GM10266 (cell line): ENCODE measurements around the gene CACNB4.

Experiments
- DNase-seq: peaks from one replicate; pipeline ENCODE4 v3.0.0; 2012; ENCODE audit errors: extremely low spot score
- TF ChIP-seq, protein P1 (sequence below): IDR thresholded peaks from 2 replicates; pipeline ENCODE4 v1.5.1; 2012; ENCODE audit warnings: mild to moderate bottlenecking, low read depth; ENCODE audit not compliant: control insufficient read depth, insufficient read depth; ENCODE audit errors: missing control alignments

The CACNB4 gene

DNA sequence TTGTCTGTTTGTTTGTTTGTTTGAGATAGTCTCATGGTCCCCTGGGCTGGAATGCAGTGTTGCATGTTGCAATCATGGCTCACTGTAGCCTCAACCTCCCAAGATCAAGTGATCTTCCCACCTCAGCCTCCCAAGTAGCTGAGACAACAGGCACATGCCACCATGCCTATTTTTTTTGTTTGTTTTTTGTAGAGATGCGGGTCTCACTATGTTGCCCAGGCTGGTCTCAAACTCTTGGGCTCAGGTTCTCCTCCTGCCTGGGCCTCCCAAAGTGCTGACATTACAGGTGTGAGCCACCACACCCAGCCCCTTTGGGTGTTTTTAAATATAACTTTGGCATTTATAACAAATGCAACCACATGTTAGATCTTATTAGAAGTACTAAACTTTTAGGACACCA, 308.2 kb downstream of the CACNB4 start:
- TF ChIP-seq, protein P1, sequence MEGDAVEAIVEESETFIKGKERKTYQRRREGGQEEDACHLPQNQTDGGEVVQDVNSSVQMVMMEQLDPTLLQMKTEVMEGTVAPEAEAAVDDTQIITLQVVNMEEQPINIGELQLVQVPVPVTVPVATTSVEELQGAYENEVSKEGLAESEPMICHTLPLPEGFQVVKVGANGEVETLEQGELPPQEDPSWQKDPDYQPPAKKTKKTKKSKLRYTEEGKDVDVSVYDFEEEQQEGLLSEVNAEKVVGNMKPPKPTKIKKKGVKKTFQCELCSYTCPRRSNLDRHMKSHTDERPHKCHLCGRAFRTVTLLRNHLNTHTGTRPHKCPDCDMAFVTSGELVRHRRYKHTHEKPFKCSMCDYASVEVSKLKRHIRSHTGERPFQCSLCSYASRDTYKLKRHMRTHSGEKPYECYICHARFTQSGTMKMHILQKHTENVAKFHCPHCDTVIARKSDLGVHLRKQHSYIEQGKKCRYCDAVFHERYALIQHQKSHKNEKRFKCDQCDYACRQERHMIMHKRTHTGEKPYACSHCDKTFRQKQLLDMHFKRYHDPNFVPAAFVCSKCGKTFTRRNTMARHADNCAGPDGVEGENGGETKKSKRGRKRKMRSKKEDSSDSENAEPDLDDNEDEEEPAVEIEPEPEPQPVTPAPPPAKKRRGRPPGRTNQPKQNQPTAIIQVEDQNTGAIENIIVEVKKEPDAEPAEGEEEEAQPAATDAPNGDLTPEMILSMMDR, result no peak
- DNase-seq, result no peak

DNA sequence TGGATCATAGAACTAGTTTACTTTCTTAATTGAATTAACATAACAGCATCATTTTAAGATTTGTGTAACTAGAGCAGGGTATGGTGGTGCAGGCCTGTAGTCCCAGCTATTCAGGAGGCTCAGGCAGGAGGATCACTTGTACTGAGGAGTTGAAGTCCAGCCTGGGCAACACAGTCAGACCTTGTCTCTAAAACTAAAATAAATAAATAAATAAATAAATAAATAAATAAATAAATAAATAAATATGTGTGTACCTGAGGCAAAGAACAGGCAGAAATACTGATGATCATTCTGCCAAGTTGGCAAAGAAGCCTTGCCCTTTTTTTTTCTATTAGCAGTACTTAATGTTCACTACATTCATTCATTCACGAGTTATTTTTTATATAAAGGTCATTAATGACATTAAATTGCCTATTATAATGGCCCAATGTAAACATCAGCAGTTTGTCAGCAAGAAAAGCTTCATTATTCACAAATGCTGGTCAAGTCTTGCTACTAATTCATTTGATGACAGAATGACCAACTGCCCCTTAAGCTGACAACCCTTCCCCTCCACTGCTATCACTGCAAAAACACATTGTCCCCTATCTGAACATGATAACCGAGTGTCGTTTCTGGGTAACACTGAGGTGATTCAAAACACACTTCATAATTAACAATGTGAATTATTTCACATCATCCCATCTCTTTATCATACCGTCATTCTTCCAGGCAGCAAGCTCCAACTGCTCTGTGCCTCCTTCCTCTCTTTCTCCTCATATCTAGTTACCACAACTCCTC, 309.6 kb downstream of the CACNB4 start:
- DNase-seq, result no peak

DNA sequence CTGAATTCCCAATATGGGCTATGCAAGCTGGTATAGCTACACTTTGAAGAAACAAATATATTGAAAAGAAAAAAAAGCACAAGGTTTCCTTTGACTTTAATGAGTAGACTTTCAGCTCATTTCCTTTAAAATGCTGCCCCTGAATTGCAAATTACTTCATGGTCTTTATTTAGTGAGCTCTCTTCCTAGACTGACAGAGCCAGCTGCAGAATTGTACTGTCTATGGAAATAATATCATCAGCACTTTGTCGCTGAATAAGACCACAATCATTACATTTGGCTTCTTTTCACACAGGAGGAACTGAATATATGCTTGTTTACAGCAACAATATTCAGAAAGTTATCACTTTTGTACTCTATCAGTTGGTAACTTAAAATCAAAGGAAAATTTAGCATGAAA, 312.4 kb downstream of the CACNB4 start:
- TF ChIP-seq, protein P1, result no peak
- DNase-seq, result no peak

More for the DNA sequence above, 309.6 kb downstream of the CACNB4 start:
- TF ChIP-seq, protein P1, result no peak

DNA sequence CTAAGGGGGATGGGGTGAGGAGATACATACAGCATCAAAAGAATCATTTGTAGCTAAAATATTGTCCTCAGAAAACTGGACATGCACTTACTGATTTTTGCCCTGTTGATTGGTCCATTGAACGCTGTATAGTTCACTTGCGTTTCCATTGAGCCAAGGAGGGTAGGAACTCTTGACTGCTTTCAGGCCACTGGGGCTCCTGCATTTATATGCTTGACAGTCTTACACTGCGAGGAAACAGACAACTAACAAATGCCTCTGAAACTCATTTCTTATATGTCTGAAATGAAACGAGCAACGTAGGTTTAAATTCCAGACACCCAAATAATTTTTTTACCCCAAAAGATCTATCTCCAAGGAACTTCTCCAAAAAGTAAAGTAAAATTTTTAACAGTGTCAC, 312.8 kb downstream of the CACNB4 start:
- no peak for DNase-seq
- TF ChIP-seq, protein P1, result no peak

DNA sequence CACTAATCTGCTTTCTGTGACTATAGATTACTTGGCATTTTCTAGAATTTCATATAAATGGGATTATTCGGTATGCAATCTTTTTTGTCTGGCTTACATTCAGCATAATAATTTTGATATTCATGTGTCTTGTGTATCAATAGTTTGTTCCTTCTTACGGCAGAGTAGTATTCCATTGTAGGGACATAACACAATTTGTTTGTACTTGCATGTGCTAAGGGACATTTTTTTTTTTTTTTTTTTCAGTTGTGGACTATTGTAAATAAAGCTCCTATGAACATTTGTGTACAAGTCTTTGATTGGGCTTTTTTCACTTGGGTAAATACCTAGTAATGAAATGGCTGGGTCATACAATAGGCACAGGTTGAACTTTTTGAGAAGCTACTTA, 315.7 kb downstream of the CACNB4 start:
- TF ChIP-seq, protein P1, result no peak

More for the DNA sequence above, 315.7 kb downstream of the CACNB4 start:
- no peak for DNase-seq
